A549 (cell line): ENCODE results near the gene PDCD1LG2.

ENCODE experiments used
- HDAC2 ChIP-seq: fragments of 200-600 bp; sonication (generic); IDR thresholded peaks from 2 replicates; pipeline ENCODE4 v1.6.1; 2016
- POLR2A ChIP-seq: IDR thresholded peaks from 2 replicates; pipeline ENCODE4 v1.6.1; 2012; ENCODE audit warnings: mild to moderate bottlenecking, low read length

DNA sequence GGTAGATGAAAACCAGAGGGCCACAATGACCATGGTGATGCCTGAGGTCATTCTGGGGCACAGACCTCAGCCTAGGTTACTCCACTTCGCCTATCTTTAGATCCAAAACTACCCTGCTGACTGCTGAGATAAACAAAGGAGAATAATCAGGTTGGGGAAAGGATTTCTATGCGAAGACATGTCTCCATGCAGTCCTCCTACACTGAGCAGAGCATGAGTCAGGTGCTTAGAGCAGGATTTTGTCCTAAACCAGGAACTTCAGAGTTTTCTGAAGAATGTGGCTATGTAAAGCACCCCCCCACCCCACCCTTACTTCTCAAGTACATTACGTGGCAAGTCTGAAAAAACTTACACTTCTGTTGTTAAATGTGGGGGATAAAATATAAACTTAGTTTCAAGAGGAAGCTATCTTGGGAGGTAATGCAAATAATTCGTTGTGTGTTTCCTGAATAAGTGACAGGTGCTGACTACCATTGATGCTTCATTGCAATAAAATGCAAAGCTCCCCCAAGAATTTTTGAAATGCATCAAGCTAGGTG lies 19.4 kb downstream of the PDCD1LG2 start:
- TF ChIP-seq HDAC2 (no peak), POLR2A (no peak)
